GM21717 (cell line): ENCODE data around the gene PAQR5.

Experiments
- ATAC-seq: cut with Tn5 transposase; IDR thresholded peaks from one replicate; pipeline ENCODE4 v1.9.1; 2021; ENCODE audit warnings: mild to moderate bottlenecking, moderate library complexity; ENCODE audit not compliant: unreplicated experiment

PAQR5 gene

DNA sequence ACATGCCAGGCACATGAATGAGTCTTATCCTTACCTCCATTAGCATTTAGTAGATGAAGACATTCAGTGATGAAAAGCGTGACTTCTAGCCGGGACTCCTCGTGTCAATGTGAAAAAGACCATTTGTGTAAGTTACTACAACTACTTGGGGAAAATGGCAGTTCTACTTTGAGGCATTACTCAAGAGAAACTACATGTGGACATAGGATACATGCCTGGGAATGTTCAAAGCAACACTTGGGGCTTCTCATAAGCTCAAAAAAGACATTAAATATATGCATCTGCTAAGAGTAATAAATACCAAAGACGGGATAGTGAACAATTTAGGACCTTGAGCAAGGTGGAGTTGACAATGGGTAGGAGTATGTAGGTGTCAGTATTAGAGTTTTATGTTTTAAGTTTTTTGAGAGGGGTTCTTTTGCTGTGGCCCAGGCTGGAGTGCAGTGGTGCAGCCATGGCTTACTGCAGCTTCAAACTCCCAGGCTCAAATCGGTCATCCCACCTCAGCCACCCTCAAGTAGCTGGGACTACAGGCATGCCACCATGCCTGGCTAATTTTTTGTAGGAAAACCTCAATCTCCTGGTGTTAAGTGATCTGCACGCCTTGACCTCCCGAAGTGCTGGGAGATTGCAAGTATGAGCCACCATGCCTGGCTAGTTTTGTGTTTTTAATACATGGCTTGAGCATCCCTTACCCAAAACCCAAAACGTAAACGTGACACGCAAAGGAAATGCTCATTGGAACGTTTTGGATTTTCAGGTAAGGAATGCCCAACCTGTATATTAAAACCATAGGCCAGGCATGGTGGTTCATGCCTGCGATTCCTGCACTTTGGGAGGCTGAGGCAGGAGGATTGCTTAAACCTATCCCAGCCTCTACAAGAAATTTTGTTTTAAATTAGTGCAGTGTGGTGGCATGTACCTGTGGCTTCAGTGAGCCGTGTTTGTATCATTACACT, 157.8 kb downstream of the PAQR5 start:
- no peak for ATAC-seq
